Stomach (tissue), 4 donors: ENCODE data around the gene PRRX2.

Experiments
- CTCF ChIP-seq, 7 experiments: fragments of 450-650 bp in 4 of 7; fragments of 200-600 bp in 3 of 7; sonication (generic) in 3 of 7; IDR thresholded peaks; one replicate each; pipeline ENCODE4 v1.5.1; 2016 to 2019; ENCODE audit warnings: antibody characterized with exemption in 7 of 7, control low read depth in 2 of 7, mild to moderate bottlenecking in 1 of 7
- POLR2A ChIP-seq, 4 donors: fragments of 450-650 bp; IDR thresholded peaks; one replicate each; pipeline ENCODE4 v1.6.1; 2016; ENCODE audit warnings: antibody characterized with exemption in 4 of 4, control low read depth in 2 of 4, mild to moderate bottlenecking in 1 of 4, moderate library complexity in 1 of 4

DNA sequence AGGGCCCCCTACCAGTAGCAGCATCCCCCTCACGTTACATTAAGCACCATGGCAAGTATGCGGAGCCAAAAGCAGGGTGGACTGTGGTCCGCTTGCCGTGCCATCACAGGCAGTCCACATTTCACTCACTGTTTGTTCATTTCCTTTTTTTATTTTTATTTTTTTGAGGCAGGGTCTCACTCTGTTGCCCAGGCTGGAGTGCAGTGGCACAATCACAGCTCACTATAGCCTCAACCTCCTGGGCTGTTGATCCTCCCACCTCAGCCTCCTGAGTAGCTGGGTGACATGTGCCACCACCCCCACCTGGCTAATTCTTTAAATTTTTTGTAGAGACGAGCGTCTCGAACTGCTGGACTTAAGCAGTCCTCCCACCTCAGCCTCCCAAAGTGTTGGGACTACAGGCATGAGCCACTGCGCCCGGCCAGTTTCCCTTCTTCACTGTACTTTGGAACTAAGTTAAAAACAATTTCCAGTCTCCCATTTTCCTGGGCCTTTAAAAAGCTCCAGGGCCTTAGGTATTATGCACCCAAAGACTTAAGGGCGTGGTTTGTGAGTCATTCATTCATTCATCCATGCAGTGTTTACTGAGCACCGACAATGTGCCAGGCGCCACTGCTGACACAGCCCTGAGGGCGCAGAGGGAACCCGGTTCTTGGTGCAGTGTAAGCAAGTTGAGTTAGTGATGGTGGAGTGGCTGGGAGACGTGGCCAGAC lies 19.9 kb downstream of the PRRX2 start:
- TF ChIP-seq CTCF (IDR thresholded peaks at IDR 0.05) (no peak), POLR2A (IDR thresholded peaks at IDR 0.05) (no peak)
